ENCODE results near the gene AGXT. TPM values are rescaled to one million over a fixed set of nuclear protein-coding genes. Genes with fewer than 3 reads are reported as not detected.

AGXT gene
- total and polyA plus RNA-seq, 4 donors = 0.05 to 0.61 (median 0.16) TPM; not detected in 1

DNA sequence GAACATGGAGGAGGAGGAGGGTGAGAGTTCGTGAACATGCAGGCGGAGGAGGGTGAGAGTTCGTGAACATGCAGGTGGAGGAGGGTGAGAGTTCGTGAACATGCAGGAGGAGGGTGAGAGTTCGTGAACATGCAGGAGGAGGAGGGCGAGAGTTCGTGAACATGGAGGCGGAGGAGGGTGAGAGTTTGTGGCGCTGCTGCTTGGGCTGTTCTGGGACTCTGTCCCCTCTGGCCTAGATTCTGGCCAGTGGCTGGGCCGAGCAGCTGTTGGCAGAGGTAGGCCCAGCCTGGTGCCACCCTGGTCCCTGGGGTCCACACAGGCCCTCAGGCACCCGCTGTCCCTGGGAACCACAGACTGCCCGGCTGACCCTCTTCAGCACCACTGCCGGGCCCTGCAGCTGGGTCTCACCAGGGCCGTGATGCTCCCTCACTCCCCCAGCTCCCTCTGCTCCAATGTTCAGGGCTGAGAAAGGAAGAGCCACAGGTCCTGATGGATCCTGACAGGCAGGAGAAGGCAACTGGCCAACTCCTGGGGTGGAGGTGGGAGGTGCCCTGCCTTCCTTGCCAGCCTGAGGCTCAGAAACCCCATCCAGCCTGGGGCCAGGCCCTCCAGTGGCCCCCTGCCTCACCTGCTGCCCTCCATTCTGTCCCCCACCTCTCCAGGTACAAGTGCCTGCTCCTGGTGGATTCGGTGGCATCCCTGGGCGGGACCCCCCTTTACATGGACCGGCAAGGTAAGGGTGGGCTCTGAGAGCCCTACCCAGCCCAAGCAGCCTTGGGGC lies 3.9 kb downstream of the AGXT start:
- TF ChIP-seq, protein P1, sequence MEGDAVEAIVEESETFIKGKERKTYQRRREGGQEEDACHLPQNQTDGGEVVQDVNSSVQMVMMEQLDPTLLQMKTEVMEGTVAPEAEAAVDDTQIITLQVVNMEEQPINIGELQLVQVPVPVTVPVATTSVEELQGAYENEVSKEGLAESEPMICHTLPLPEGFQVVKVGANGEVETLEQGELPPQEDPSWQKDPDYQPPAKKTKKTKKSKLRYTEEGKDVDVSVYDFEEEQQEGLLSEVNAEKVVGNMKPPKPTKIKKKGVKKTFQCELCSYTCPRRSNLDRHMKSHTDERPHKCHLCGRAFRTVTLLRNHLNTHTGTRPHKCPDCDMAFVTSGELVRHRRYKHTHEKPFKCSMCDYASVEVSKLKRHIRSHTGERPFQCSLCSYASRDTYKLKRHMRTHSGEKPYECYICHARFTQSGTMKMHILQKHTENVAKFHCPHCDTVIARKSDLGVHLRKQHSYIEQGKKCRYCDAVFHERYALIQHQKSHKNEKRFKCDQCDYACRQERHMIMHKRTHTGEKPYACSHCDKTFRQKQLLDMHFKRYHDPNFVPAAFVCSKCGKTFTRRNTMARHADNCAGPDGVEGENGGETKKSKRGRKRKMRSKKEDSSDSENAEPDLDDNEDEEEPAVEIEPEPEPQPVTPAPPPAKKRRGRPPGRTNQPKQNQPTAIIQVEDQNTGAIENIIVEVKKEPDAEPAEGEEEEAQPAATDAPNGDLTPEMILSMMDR (IDR thresholded peaks at IDR 0.05; ENCODE audit: control extremely low read depth, extremely low read depth) = no peak
- Histone ChIP-seq H3K36me3 (ENCODE audit: control insufficient read depth in 4 of 4, insufficient read depth in 4 of 4, low read length in 4 of 4) (no peaks in the 10 kb centered on the region), H3K27me3 (ENCODE audit: control insufficient read depth in 3 of 3, insufficient read depth in 3 of 3, low read length in 2 of 3) (no peaks in the 10 kb centered on the region), H3K4me3 (no peak overlapping the region), H3K9me3 (ENCODE audit: control insufficient read depth in 4 of 4, insufficient read depth in 3 of 4, low read length in 3 of 4) (no peaks in the 10 kb centered on the region), H3K4me1 (ENCODE audit: control insufficient read depth in 5 of 5, insufficient read depth in 5 of 5, low read length in 5 of 5) (peaks cover 0 to 20% (median 0%) of the 10 kb centered on the region in 5 donors), H3K27ac (ENCODE audit: low read depth in 1 of 2, low read length in 1 of 2) (no peak overlapping the region), H3K9ac (ENCODE audit: insufficient read depth in 1 of 2, low read length in 2 of 2) (no peak overlapping the region)
- no peak for ATAC-seq (ENCODE audit: insufficient read depth, low FRiP score)
- DNase-seq = no peak
- 88 to 94% methylated on average over 15 to 17 of the region's 17 CpGs for WGBS, 2 donors

DNA sequence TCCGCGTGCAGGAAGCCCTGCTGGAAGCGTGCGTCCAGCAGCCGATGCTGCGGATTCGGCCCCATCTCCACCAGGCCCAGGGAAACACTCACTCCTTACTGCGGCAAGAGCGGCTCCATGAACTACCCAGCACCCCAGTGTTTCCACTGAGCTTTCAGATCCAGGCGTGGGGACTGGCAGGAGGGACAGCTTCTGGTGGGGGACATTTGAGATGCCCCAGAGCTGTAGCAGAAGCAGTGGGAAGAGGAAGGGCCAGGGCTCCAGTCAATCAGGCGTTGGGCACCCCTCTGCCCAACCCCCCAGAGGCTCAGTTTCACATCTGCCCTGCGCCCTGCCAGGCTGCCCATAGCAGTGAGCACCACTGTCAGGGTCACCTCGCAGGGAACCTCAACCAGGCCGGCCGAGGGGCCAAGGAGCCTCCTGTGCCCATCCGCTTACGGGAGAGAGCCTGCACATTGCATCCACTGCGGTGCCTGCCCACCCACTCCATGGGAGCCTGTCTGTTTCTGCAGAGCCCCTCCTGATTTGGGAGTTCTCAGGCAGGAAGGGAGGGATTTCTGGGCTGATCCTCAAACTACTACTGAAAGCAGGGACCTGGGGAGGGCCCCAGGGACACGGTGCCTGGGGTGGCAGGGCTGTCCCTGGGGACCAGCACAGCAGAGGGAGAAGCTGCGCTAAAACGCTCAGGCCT lies 4.6 kb downstream of the AGXT start:
- no peaks in the 10 kb centered on the region for H3K36me3 ChIP-seq (ENCODE audit: control insufficient read depth in 4 of 4, insufficient read depth in 4 of 4, low read length in 4 of 4)
- H3K4me1 ChIP-seq (ENCODE audit: control insufficient read depth in 5 of 5, insufficient read depth in 5 of 5, low read length in 5 of 5) = peaks cover 0 to 20% (median 0%) of the 10 kb centered on the region in 5 donors
- H3K27ac ChIP-seq (ENCODE audit: low read depth in 1 of 2, low read length in 1 of 2) = no peak overlapping the region
- DNase-seq (no peak), ATAC-seq (ENCODE audit: insufficient read depth, low FRiP score) (no peak)
- no peak overlapping the region for H3K4me3 ChIP-seq
- 95 to 97% methylated on average over 21 of the region's 21 CpGs for WGBS, 2 donors
- no peak overlapping the region for H3K9ac ChIP-seq (ENCODE audit: insufficient read depth in 1 of 2, low read length in 2 of 2)
- no peaks in the 10 kb centered on the region for H3K27me3 ChIP-seq (ENCODE audit: control insufficient read depth in 3 of 3, insufficient read depth in 3 of 3, low read length in 2 of 3)
- TF ChIP-seq, protein P1 (IDR thresholded peaks at IDR 0.05; ENCODE audit: control extremely low read depth, extremely low read depth) = no peak
- H3K9me3 ChIP-seq (ENCODE audit: control insufficient read depth in 4 of 4, insufficient read depth in 3 of 4, low read length in 3 of 4) = no peaks in the 10 kb centered on the region

DNA sequence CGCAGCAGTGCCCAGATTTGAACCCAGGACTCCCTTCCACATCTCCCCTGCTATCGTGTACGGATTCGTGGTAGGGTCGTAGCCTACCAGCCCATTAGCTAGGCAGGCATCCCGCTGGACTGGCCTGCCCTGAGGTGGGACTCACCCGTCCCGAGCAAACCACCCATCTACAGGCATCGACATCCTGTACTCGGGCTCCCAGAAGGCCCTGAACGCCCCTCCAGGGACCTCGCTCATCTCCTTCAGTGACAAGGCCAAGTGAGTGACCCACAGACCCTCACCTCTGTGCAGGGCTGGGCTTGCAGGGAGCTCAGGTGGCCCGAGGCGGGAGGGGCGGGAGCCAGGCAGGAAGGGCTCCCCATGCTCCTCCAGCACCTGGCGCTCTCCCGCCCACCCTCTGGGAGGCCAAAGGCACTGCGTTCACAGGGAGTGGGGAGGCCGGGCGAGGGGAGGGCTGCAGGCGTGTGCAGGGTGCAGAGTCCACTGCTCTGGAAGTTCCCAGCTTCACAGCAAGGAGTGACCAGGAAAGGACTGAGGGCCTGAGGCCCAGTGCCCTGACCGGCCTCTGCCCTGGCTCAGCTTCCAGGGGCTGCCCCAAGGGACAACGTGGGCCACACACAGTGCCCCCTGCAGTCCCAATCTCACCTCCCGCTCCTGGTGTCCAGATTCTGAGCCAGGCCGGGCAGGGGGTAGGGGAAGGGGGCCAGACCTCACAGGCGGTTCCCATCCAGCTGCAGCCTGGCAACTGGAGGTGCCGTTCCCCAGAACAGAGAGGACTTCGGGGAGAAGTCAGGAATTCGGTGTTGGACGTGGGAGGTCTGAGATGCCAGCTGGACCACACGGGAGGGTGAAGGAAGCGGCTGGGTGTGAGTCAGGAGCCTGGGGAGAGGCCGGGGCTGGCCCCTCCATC lies 5.4 kb downstream of the AGXT start:
- ATAC-seq (ENCODE audit: insufficient read depth, low FRiP score) (no peak), DNase-seq (peak; percentile 79 to 83 (median 82))
- Histone ChIP-seq H3K27me3 (ENCODE audit: control insufficient read depth in 3 of 3, insufficient read depth in 3 of 3, low read length in 2 of 3) (no peaks in the 10 kb centered on the region), H3K4me1 (ENCODE audit: control insufficient read depth in 5 of 5, insufficient read depth in 5 of 5, low read length in 5 of 5) (peaks cover 0 to 20% (median 0%) of the 10 kb centered on the region in 5 donors), H3K27ac (ENCODE audit: low read depth in 1 of 2, low read length in 1 of 2) (no peak overlapping the region), H3K9ac (ENCODE audit: insufficient read depth in 1 of 2, low read length in 2 of 2) (peak overlapping the region in 1 of 2 donors; percentile 1), H3K36me3 (ENCODE audit: control insufficient read depth in 4 of 4, insufficient read depth in 4 of 4, low read length in 4 of 4) (no peaks in the 10 kb centered on the region), H3K4me3 (no peak overlapping the region), H3K9me3 (ENCODE audit: control insufficient read depth in 4 of 4, insufficient read depth in 3 of 4, low read length in 3 of 4) (no peaks in the 10 kb centered on the region)
- TF ChIP-seq, protein P1 (IDR thresholded peaks at IDR 0.05; ENCODE audit: control extremely low read depth, extremely low read depth) = no peak
- 87 to 89% methylated on average over 33 of the region's 33 CpGs for WGBS, 2 donors

Data from lung (tissue), 12 donors.